ENCODE data around the gene TTBK2.
"Not testable (repeated sequence)": the region's sequence is repeated elsewhere in the genome, so short reads cannot be mapped to it uniquely, and the experiment has no call there.

Gene TTBK2

GRCh38 chr15:42820811-42821210, 99.8 kb downstream of the TTBK2 start:
- DNase-seq, result no peak

DNA sequence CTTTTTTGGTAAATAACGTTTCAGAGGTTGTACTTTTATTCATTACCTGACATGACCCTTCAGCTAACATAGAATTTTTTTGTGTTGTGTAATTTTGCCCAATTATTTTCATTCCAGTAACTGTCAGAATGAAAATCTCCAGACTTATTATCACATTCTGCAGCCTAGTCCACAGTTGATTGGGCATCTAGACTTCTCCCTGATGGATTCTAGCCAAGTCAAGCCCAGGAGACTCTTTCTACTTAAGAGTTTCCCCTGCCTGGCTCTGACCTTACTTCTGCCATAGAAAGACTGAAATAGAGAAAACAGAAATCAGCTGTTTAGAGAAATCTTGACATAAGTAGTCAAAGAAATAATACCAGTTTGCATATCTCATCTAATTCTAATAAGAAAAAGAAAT, 100.8 kb downstream of the TTBK2 start:
- no peak for DNase-seq

- no peak for DNase-seq
These were observed 109.1 kb downstream of the TTBK2 start for GRCh38 chr15:42811433-42811832.

DNA sequence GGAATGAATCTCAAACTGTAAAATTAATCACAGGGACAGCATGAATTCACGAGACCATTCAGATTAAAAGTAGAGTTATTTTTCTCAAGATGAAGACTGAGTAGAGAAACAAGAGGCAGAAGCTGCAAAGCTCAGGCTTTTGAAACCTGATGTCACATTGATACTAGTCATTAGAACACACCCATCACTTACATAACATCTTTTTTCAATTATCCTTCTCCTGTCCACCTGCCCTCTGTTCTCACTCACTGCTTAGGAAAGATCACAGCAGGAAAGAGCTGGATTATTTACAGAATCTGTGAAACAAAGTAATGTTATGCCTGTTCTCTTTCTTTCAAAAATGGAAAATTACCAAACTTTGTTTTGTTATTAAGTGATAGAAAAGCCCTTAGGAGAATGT, 111.7 kb downstream of the TTBK2 start:
- no peak for DNase-seq

GRCh38 chr15:42805266-42805665, 115.3 kb downstream of the TTBK2 start:
- no peak for DNase-seq

DNA sequence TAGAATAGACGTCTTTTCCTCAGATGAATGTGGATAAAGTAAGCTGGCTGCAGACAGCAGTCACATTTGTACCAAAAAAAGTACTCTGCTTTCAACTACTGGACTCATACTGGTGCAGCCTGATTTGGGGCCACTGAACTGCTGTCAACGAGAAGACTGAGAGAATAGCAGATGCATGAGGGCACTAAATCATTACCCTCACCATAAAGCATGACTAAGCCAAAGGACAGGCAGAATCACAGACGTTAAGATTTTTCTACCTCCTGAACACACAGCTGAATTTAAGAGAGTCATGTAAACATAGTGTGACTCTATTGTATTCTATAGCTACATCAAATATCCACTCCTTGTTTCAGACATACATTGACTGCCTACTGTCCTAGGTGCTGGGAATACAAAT, 115.8 kb downstream of the TTBK2 start:
- no peak for DNase-seq

DNA sequence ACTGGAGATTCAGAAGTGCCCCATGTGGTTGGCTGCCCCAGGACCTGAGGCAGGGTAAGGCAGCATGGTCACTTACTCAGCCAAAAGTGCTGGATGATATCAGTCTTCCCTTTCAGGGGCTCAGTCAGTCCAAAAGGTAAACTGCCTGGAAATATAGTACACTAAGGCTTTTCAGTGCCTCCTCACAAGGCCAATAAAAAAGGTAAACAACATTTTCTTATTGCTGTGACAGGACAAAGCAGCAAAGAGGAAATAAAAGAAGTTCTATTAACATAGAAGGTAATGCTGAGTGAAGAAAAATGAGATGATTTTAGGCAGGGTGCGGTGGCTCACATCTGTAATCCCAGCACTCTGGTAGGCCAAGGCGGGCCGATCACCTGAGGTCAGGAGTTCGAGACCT, 117.1 kb downstream of the TTBK2 start:
- DNase-seq, result no peak

GRCh38 chr15:42802168-42802567, 118.4 kb downstream of the TTBK2 start:
- DNase-seq, result no peak

GRCh38 chr15:42800731-42801474, 119.7 kb downstream of the TTBK2 start:
- no peak for DNase-seq

DNA sequence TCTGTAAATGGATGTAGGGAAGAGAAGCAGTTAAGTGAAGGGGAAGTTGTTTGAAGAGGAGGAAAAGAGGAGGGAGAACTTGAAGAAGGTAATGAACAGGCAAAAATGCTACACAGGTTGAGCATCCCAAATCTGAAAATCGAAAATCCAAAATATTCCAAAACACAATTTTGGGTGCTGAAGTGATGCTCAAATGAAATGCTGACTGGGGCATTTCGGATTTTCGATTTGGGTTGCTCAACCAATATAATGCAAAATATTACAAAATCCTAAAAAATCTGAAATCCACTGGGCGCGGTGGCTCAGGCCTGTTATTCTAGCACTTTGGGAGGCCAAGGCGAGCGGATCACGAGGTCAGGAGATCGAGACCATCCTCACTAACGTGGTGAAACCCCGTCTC, 121.8 kb downstream of the TTBK2 start:
- DNase-seq, result no peak

DNA sequence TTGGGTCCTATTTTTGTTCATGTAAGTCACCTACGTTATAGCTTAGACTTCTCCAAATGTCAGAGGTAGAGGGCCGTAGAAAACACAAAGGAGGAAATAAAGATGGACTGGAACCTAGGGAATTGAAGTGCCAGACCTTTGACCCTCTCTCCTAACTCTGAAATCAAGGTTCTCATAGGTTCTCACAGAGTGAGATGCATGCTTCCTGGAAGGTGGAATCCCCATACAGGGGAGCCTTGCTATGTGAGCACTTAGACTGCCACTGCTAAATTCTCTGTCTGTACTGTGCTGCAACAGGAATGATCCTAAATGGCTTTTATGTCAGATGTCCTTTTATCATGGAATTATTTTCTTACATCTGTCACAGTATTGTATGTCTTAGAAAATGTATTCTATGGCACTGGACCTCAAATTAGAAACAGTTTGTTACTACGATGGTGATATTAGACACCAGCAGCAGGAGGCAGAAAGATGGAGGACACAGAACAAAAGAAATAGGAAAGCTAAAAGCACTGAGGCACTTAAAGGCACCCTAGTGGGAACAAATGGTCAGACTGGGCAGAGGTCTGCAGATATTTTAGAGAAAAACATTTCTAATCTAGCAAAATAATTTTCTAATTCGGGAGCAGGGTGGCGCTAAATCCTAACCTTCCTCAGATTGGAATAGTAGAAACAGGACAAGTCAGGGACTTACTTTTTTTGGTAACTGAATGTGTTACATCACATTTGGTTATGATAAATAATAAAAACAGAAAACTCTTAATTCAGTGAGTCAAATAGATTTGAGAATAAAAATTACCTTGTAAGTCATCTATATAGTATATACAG, 123.4 kb downstream of the TTBK2 start:
- no peak for DNase-seq

DNA sequence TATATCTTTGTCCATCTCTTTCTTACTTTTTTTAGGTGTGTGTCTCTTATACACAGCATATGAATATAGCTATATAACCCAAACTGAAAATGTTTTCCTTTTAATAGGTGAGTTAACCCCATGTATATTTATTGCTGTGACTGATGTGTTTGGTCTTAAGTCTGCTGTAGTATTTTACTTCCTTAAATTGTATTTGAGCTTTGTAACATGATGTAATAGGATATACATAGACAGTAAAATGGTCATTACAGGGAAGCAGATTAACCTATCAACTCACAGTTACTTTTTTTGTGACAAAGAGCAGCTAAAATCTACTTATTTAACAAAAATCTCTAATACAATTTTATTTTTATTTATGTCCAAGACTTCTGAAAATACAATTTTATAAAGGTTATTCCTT, 131.9 kb downstream of the TTBK2 start:
- DNase-seq, result peak; percentile 27 to 31

DNA sequence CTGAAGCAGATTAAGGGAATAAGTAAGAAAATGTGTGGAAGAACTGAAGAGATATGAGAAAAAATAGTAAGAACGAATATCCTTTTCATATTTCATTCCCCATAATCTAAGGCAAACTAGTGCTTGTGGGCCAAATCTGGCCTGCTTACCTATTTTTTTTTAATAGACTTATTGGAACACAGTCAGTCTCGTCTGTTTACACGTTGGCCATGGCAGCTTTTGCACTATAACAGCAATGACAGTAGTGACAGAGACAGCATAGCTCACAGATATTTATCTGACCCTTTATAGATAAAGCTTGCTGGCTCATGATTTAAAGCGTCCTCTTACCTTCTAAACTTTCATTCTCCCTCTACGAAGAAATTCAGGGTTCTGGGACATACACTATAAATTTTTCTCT, 133.6 kb downstream of the TTBK2 start:
- DNase-seq, result no peak

DNA sequence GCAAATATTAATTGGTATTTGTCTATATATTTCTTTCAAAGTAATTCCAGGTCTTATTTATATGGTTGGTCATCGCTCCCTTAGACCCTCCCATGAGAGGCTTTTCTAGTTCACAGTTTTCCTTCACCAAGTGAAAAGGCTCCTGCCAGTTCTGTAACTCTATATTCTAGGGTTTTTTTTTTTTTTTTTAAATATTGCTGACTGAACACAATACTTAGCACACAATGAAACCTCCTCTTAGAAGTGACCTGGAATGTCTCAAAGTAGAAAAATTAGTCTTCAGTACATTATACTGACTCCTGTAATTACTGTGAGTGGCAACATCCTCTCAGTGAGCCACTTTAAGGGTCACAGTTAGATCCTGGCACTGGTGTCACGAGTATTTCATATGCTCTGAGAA, 135.0 kb downstream of the TTBK2 start:
- DNase-seq, result no peak

GRCh38 chr15:42784705-42785104, 135.9 kb downstream of the TTBK2 start:
- no peak for DNase-seq

DNA sequence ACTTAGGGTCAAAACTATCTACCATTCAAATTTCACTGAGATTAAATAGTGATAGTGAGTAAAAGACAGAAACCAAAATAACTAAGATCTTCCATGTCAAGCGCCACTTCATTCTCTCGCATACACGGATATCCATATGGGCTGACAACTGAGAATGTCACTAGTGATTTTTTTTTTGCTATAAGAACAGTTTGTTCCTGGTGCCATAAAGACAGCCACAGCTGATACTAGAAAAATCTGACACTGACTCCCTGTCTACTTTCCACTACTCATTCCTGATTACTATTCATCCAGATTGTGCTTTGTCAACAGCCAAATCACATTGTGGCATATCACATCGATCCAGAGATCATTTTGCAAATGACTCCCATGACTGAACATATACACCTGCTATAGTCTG, 137.9 kb downstream of the TTBK2 start:
- no peak for DNase-seq

DNA sequence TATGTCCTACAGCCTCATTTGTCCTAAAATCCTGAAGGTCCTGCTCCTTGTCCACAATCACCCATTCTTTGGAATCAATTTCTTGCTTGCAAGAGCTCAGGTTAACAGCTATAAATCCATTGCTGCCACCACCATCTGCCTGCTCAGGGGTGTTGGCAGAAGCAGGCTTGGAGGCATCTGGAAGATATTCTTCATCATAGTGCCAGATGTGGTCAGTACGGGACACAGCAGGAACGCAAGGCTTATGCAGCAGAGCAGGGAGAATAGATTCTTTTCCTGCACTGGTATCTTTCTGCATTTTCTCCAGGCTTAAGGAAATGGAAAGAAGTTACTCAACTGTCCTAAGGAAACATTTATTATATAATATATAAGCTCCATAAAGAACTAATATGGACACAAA, 145.2 kb downstream of the TTBK2 start:
- DNase-seq, result no peak

GRCh38 chr15:42772901-42773300, 147.7 kb downstream of the TTBK2 start:
- no peak for DNase-seq

GRCh38 chr15:42772144-42772543, 148.4 kb downstream of the TTBK2 start:
- DNase-seq, result no peak

- not testable (repeated sequence) for DNase-seq
These were observed 154.5 kb downstream of the TTBK2 start for GRCh38 chr15:42766109-42766508.

DNA sequence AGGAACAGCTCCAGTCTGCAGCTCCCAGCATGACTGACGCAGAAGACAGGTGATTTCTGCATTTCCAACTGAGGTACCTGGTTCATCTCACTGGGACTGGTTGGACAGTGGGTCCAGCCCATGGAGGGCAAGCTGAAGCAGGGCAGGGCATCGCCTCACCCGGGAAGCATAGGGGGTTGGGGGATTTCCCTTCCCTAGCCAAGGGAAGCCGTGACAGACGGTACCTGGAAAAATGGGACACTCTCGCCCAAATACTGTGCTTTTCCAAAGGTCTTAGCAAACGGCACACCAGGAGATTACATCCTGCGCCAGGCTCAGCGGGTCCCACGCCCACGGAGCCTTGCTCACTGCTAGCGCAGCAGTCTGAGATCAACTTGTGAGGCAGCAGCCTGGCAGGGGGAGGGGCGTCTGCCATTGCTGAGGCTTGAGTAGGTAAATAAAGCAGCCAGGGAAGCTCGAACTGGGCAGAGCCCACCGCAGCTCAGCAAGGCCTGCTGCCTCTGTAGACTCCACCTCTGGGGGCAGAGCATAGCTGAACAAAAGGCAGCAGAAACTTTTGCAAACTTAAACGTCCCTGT, 156.3 kb downstream of the TTBK2 start:
- not testable (repeated sequence) for DNase-seq

GRCh38 chr15:42761813-42762212, 158.8 kb downstream of the TTBK2 start:
- not testable (repeated sequence) for DNase-seq

- DNase-seq, result no peak
These were observed 159.8 kb downstream of the TTBK2 start for GRCh38 chr15:42760759-42761158.

DNA sequence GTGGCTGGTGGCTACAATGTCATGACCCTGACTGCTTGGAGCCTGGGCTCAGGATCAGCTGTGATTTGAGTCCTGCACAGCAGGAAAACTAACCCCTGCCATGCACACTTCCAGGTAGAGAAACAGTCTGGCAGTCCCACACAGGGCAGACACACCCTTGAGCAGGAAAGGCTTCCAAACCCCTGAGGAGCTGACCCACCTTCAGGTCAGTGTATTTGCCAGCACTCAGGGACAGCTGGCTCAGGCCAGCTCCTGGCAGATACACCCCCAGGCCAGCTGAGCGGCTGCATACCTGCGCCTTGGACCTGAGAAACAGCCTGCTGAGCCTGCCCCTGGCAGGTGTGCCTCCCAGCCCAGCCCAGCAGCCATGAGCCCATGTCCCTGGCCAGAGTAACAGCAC, 161.5 kb downstream of the TTBK2 start:
- no peak for DNase-seq
